ENCODE measurements around the gene ANKH.
A peak's percentile ranks its signal among the peaks of the same experiment; 100 is the strongest.
"Not testable (repeated sequence)": the region's sequence is repeated elsewhere in the genome, so short reads cannot be mapped to it uniquely, and the experiment has no call there.

Gene ANKH

DNA sequence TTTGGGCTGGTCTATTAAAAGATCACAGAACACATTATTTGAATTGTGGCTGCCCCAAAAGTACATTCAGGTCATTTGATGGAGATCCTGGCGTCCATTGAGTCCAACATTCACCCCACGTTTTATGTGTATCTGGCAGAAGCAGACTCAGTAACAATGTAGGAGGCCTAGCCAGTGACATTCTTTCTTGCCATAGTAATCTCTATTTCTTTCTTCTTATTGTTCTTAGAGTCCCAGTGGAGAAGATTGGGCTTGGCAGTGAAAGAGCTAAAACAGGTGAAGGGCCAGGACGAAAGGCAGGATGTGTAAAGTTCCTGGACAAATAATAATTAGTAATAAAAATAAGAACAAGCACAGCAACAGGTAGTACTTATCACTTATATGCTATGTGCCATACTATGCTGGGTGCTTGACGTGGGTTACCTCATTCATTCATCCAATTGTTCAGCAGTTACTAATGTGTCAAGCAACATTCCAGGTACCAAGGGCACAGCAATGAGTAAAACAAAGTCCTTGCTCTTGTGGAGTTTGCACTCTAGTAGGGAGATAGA is 12.6 kb upstream of the ANKH start:
- no peak for DNase-seq (ENCODE audit: insufficient read length, low spot score)
- no peak for FAIRE-seq

DNA sequence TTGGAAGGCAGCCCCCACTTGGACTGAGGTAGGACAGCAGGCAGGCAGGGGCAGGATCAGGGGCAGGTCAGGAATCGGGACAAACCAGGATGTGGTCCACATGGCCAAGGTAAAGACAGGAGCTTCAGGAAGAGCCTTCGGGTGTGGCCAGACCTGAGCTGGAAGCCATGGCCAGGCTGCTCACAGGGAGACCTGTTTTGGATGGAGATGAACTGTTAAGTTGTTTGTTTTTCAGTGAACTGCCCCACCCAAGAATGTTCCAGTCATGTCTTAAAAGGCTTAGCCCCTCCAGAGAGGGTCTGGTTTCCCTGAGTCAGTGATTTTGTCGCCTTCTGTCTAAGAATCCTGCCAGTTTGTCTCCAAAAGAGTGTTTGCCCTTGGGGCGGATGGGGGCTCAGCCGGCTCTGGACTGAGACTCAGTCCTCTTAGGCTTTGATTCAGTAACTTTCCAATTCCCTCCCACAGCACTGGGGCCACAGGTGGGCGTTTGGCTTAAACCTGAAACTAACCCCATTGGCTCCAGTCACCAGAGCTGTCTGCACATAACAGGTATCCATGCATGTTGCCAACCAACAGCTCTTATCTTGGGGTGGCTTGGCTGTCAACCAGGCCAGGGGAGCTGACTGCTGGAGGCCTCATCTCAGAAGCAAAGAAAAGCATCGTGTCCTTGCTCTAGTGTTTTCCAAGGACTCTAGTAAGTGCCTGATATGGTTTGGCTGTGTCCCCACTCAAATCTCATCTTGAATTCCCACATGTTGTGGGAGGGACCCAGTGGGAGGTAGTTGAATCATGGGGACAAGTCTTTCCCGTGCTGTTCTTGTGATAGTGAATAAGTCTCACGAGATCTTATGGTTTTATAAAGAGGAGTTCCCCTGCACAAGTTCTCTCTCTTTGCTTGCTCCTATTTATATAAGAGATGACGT is 11.3 kb upstream of the ANKH start:
- no peak for FAIRE-seq

DNA sequence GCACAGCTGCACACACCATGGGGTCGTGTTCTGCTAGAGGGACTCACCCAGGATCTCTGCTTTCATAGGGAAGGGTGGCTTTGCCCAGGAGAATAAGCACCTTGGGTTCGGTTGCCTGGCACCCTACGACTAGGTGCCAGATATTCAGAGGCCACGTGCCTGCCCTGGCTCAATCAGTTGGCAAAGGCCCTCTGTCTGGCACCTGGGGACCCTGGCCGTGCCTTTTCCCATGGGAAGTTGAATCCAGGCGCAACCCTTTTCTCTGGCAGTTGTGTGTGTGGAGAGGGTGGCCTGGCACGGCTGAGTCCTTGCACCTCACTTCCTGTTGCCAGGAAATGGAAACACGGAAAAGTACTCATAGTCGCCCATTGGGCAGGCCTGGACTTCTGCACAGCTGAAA is 10.2 kb upstream of the ANKH start:
- DNase-seq (ENCODE audit: insufficient read length, low spot score) (no peak), FAIRE-seq (no peak)

More for the DNA sequence above, 11.3 kb upstream of the ANKH start:
- DNase-seq (ENCODE audit: insufficient read length, low spot score), result no peak

DNA sequence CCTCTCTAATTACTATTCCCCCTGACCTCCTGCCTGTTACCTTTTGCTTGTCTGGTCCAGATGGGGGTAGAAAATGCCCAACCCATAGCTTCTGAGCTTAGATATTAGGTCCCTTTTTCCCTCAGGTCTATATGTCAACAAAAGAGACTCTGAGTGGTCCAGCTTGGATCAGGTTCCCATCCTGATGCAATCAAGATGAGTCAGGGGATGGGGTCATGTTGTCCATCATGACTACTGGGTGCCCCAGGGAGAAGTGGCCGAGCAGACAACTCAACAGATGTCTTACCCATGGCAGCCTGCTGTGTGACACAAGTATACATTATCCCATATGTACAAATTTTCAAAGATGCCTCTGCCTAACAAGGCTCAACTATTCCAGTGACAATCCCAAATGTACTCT is 9.1 kb upstream of the ANKH start:
- DNase-seq (ENCODE audit: insufficient read length, low spot score), result no peak
- no peak for FAIRE-seq

DNA sequence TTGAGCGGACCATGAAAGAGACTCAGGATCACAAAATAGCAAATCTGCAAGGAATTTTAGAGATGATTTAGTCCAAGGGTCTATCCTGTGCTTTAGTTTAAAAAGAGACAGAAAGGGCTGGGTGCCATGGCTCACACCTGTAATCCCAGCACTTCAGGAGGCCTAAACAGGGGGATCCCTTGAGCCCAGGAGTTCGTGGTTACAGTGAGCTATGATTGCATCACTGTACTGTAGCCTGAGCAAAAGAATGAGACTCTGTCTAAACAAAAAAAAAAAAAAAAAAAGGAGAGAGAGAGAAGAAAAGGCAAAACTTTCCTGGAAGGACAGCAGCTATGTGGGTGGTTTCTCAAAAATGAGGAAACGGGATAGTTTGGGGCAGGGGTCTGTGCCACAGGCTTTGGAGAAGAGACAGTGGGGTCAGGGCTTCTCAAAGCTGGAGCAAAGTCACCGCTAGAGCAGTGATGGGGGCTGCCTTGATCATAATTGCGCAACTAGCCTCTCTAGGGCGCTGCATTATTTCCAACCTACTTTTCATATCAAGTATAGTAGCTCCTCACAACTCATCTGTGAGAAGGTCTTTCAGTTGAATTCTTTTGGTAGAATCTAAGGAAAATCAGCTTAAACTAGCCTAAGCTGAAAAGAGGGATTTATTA is 8.5 kb upstream of the ANKH start:
- DNase-seq (ENCODE audit: insufficient read length, low spot score), result no peak
- FAIRE-seq, result no peak

DNA sequence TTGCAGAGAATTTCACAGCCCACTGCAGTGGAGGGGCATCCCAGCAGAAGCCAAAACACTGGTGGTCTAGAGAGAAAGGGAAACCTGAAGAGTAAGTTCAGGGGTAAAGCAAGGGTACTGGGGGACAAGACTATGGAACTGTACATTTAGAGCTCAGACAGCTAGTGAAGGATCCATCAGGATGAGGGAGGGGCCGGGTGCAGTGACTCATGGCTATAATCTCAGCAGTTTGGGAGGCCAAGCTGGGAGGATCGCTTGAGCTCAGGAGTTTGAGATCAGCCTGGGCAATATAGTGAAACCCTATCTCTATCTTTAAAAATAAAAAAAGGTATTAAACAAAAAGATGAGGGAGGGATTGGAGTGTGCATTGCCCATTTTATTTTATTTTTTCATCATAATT is 7.8 kb upstream of the ANKH start:
- no peak for FAIRE-seq

DNA sequence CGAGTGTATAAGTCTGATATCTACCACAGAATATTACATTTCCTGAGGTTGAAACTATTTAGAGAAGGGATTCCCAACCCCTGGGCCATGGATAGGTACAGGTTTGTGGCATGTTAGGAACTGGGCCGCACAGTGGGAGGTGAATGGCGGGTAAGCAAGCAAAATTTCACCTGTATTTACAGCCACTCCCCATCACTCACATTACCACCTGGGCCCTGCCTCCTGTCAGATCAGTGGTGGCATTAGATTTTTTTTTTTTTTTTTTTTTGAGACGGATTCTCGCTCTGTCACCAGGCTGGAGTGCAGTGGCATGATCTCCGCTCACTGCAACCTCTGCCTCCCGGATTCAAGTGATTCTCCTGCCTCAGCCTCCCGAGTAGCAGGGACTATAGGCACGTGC is 6.6 kb upstream of the ANKH start:
- not testable (repeated sequence) for FAIRE-seq; DNase-seq (ENCODE audit: insufficient read length, low spot score)

More for the DNA sequence above, 7.8 kb upstream of the ANKH start:
- no peak for DNase-seq (ENCODE audit: insufficient read length, low spot score)

DNA sequence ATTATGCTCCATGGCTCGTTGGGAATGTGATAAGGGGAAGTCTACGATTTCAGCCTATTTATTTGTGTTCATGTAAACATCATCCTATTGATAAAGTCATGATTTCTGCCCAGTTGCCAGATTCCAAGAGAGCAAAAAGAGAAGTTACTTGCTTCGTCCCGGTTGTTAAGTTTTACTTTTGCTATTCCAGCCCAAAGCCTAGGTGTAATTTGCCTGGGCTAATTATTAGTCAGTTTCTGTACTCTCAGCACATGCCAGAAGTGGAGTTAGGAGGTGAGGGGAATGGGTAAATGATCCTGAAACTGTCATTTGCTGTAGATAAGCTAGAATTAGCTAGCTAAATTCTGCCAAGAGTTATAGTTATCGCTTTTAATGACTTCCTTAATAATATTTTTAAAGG is 4.5 kb upstream of the ANKH start:
- FAIRE-seq (no peak), DNase-seq (ENCODE audit: insufficient read length, low spot score) (no peak)

DNA sequence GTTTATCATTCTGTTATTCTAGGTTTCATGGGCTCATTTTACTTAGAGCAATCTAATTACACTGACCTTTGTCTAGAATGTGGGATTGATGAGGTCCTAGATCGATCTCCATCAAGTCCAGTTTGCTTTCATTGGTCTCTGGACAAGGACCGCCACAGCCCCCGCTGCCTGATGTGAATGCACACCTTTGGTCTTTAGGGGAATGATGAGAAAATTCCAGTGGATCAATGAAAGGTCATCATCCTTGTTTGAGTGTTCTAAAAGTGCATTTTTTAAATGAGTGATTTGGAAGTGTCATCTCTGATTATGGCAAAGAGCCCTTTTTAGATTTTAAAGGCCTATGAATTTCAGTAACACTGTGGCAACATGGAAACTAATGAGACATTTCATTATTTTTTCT is 2.2 kb upstream of the ANKH start:
- DNase-seq (ENCODE audit: insufficient read length, low spot score) (no peak), FAIRE-seq (no peak)

DNA sequence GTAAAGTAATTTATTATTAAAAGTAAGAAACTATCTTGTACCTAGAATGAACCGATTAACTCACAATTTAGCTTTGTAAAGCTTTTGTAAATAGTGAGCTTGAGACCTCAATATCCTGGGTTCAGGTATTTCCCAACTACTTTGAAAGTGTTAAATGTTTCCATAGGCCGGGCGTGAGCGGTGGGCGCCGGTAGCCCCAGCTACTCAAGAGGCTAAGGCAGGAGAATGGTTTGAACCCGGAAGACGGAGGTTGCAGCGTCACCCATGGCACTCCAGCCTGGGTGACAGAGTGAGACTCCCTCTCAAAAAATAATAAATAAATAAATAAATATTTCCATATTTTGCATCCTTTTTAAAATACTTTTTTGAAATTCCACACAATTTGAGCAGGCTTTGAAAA is 1.5 kb upstream of the ANKH start:
- FAIRE-seq, result no peak
- DNase-seq (ENCODE audit: insufficient read length, low spot score), result no peak

DNA sequence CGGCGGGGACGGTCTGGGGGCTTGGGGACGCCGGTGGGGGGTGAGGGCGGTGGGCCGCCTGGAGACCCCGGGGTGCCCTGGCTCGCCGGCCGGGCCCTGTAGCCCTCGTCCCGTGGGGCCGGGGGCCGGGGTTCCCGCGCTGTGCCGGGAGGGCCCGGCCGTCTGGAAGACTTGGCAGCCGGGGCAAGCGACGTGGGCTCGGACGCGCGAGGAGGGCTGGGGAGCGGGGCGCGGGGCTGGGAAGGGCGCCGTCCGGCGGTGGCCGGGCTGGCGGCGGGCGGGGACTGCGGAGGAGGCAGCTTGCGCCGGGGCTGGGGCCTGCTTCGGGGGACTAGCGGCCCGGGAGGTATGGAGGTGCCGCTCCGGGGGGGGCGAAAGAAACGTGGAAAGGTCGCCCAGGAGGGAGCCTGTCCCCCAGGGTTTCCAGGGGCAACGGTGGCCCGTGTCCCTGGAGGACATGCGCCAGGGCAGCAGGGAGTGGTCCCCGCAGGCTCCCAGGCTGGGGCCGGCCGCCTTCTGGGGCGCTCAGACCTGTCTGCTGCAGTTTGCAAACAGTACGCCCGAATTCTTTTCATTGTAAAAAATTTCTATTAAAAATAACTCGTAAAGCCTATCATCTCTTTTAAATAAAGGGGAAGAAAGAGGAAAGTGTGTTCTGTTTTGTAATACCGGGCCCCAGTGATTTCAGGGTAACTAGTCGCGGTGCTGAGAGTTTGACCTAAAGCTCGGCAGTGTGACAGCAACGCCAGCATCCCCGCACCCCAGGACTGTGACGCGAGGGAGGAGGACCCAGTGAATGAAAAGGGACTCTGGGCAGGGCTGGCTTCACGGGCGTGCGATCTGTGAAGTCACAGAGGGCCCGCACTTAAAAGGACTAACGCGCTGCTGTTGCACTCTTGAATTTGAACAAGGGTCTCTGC is 752 bp upstream of the ANKH start:
- DNase-seq (ENCODE audit: insufficient read length, low spot score), result peak; percentile 10
- no peak for FAIRE-seq

DNA sequence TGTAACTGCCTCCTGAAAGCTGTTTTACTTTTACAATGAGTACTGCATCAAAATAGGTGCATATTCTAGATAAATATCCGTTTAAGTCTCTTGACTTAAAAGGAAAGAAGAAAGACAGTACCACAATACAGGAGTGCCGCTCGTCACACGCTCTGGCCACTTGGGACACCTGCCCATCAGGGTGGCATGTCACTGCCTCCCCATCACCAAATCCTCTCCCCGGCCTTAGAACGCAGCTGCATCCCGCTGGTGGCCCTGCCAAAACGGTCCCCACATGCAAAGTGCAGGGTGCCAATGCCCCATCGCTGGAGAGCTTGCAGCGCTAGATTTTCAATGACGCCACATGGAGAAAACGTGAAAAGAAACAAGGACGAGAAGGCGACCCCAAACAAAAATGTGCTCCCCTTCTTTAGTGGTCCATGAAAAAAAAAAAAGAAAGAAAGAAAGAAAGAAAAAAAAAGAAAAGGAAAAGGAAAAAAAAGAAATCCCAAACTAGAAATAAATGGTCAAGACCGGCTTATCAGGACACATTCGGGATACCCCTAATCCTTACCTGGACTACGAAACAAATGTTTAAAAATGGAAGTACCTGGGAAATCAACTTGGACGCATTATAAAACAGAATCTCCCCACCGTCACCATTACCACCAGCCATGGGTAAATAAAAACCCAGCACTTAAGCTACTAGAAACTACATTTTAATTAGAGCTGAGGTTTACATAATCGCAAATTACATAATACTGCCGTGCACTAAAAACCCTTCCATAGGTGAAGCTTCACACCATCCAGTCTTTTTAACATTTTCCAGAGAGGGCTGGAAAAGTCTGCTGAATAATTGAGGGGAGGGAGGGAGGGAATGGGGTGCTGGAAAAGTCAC is 1.0 kb downstream of the ANKH start:
- FAIRE-seq (no peak), DNase-seq (ENCODE audit: insufficient read length, low spot score) (no peak)

DNA sequence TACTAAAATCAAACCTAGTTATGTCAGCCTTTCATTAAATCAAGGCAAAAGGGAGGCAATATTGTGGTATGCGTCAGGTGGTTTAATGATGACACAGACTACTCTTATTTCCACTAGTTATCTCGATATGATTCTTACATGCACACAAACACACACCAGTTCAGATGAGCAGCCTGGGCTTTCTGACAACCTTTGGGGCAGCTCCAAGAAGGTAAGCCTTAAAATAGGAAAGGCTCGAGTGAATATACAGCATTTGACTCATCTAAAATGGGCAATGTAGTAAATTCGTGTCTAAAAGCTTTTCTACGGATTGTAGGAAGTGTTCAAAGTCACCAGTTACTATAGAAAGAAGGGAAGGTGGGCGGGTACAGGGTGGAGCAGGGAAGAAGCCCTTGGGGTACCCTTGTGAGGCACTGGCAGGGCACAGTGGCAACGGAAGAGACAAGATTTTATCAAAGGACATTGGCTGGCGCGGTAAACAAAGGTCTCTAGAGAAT is 1.9 kb downstream of the ANKH start:
- no peak for DNase-seq (ENCODE audit: insufficient read length, low spot score)
- no peak for FAIRE-seq

DNA sequence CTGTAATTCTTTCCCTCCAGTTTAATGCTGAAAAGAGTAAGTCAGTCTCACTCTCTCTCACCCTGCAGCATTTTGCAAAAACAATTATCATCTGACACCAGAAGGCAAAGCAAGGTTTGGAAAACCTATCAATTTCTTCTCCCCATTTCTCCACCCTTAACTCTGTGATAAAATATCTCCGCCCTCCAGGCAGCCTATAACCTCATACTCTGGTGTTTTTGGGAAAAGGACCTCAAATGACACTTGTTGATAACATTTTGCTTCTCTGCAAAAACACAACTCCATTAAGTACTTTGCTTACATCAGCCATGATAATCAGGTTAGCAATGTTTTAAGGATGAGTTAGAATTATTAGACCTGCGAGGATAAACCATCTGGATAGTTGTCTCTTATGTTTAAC is 2.3 kb downstream of the ANKH start:
- FAIRE-seq (no peak), DNase-seq (ENCODE audit: insufficient read length, low spot score) (no peak)

DNA sequence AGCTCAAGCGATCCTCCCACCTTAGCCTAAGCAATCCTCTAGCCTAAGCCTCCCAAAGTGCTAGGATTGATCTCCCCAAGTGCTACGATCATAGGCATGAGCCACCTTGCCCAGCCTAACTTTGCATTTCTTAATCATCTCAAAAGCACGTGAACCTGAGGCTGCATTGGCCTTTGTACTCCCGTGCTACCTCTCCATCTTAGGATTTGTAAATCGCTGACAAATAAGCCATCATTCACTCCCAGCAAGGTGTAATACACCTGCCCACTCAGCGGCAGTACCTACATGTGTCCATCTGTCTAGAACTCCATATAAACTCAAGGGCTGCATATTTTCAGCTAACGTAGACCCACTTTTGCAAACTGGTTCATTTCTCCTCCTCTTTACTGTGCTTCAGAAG is 2.8 kb downstream of the ANKH start:
- no peak for DNase-seq (ENCODE audit: insufficient read length, low spot score)
- no peak for FAIRE-seq

DNA sequence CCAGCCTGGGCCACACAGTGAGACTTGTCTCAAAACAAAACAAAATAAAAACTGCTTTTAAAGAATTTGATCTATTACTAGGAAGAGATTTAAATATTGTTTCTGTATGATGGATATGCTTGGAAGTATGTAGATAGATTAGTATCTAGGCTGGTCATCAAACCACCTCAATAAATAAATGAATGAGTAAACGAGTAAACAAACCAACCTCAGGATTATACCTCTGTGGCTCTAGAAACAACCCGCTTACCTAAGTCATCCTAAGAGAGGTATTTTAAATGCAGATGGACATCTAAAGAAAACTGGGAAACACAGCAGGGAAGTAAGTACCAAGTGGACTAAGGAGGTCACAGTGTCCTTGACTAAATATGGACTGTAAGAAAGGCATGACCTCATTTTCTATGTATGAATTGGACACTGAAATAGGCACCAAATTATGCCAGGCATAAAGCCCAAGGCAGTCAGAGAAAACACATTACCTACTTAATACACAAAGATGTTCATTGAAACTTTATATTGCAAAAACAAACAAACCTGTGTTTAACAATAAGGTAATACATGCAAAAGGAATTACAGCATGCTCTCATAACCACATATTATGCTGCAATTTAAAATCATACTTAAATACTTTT is 7.3 kb downstream of the ANKH start:
- DNase-seq (ENCODE audit: insufficient read length, low spot score) (no peak), FAIRE-seq (no peak)

DNA sequence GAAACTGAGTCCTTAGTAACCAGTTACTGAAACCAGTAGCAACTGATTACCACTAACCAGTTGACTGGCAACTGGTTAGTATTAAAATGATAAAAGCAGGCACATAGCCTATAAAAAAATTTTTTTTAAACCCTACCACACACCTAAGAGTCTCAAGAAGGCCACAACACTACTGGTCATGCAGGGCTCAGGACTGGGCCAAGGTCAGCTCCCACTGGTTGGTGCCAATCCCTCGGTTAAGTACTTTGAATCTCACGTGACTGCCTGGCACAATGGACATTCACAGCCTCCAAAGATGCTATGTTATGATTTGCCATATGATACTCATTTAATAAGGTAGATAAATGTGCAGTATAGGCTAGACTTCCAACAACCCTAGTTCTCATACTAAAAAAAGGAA is 8.5 kb downstream of the ANKH start:
- no peak for DNase-seq (ENCODE audit: insufficient read length, low spot score)
- no peak for FAIRE-seq

DNA sequence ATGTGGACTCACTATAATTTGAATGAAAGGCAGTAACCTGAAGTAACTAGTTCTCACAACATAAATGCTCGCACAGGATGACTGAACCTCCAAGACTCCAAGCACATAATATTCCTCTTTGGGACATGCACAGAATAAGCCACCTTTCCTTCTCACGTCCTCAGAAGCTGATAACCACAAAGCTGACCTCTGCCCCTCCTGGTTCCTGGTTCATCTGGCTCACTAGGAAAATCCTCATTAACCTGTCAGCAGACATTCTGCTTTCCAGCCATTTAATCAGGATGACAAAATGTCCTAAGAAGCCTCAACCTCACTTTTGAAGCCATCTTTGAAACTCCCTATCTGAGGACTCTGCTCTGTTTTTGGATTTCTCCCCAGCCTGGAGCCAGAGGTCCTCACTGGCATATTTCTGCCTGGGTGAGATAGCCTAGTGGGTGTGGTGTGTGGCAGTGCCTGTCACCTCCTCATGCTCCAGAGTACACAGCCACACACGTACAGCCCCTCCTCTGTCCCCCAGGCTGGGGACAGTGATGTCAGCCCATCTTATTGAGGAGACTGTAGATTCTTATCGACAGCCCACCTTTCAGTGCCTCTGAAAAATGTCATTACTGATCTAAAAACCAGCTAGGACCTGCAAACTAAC is 10.3 kb downstream of the ANKH start:
- DNase-seq (ENCODE audit: insufficient read length, low spot score), result no peak
- FAIRE-seq, result no peak

DNA sequence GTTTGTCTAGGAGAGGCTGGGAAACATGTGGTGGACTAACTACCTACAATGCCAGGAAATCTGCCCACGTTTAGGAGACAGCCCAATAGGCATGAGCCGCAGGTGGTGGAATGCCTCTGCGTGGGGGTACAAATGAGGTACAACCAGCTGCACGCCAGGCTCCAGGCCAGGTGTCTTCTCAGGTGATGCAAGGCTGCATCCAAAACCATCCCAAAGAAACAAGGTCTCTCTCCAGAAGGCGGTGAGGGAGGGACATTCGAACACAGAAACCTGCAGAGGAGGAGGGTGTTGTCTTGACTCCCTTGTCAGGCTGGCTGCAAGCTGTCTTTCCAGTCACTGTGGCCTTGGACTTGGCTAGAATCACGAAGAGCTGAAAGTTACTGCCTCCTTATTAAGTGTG is 11.6 kb downstream of the ANKH start:
- DNase-seq (ENCODE audit: insufficient read length, low spot score) (no peak), FAIRE-seq (no peak)

Data from GM19239 (cell line).